GM12864 (cell line): ENCODE results near the gene UBAP2L.

Source experiments
- DNase-seq: peaks from one replicate; pipeline ENCODE4 v3.0.0-alpha.2; 2011; ENCODE audit warnings: low read depth
- H3K4me3 ChIP-seq: 2 replicates; pipeline ENCODE4 v1.5.1; 2011; ENCODE audit warnings: mild to moderate bottlenecking, low read depth, low read length, control low read depth
- TF ChIP-seq, protein P1 (sequence below): IDR thresholded peaks from 2 replicates; pipeline ENCODE4 v1.5.1; 2011; ENCODE audit warnings: low read depth, mild to moderate bottlenecking, moderate library complexity, low read length, control low read depth, inconsistent platforms; ENCODE audit errors: missing control alignments

Gene UBAP2L

DNA sequence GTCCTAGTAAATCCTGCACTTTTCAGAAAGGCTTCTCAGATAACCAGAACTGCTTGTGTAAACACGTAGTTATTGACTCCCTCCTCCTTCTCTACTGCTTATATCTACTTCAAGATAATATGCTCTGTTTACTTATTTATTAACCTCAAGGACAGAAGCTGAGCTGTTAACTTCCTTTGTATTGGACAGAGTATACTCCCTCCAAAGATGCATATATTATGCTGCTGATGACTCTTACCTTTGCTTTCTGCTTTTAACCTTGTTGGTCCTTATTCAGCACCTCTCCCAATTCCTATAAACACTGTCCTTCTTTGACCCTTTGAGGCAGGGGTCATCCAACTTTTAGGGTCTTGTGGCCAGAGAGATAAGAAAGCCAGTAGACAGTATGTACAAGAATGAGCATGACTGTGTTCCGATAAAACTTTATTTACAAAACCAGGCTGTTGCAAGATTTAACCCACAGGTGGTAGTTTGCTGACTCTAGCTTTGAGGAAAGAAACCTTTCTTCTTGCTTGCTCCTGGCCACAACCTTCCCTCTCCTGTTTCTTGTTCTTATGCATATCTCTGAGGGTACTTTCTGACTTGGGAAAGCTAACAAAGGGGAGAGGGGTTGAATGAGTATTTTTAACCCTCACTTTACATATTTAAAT is 33.8 kb upstream of the UBAP2L start:
- TF ChIP-seq, protein P1, sequence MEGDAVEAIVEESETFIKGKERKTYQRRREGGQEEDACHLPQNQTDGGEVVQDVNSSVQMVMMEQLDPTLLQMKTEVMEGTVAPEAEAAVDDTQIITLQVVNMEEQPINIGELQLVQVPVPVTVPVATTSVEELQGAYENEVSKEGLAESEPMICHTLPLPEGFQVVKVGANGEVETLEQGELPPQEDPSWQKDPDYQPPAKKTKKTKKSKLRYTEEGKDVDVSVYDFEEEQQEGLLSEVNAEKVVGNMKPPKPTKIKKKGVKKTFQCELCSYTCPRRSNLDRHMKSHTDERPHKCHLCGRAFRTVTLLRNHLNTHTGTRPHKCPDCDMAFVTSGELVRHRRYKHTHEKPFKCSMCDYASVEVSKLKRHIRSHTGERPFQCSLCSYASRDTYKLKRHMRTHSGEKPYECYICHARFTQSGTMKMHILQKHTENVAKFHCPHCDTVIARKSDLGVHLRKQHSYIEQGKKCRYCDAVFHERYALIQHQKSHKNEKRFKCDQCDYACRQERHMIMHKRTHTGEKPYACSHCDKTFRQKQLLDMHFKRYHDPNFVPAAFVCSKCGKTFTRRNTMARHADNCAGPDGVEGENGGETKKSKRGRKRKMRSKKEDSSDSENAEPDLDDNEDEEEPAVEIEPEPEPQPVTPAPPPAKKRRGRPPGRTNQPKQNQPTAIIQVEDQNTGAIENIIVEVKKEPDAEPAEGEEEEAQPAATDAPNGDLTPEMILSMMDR: no peak
- H3K4me3 ChIP-seq: no peak overlapping the region
- DNase-seq: no peak

DNA sequence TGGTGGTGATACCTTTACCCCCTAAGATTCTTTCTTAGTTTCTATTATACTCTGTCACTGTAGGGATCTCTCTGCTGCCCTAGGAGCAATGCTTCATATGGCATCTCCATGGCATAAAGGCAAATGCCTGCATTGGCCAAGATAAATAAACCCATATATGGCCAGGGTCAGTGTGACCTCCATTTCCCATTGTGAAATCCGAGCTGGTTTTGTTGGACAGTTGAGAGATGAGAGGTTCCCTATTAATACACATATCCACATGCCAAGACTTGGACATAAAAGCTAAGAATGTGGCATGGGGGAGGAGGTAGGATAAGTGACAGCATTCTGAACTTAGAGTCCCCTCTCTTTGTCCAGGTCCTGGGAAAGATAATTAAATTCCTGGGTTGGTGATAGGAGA is 30.2 kb upstream of the UBAP2L start:
- no peak overlapping the region for H3K4me3 ChIP-seq
- TF ChIP-seq, protein P1: no peak
- DNase-seq: no peak

GRCh38 chr1:154191990-154192461 is 28.7 kb upstream of the UBAP2L start, which contains the start of gene TPM3:
TSS of gene TPM3 (minus strand) at chr1:154192100. CDS start at chr1:154192018, 82 bp downstream.
- no peak for DNase-seq
- H3K4me3 ChIP-seq: no peak within 1 kb of the TSS
- TF ChIP-seq, protein P1: no peak

DNA sequence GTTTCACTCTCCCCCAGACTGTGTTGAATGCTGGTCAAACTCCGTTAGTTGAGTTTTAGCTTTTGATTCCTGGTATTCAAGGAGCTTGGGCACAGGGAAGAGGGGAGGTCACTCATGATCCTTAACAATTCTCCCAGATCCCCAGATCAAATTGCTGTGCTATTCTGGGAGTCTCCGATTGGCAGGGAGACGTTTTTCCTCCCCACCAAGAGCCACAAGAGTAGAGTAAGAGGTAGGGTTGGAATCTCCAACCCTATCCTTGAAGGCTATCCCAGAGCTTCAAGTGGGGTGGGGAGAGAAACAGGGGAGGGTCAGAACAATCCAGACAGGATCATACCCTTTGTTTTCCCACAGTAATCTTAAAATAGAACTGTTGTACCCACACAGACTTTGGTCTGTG is 28.3 kb upstream of the UBAP2L start:
- TF ChIP-seq, protein P1: no peak
- no peak for DNase-seq

GRCh38 chr1:154193821-154194220 is 26.9 kb upstream of the UBAP2L start:
- TF ChIP-seq, protein P1: no peak
- H3K4me3 ChIP-seq: no peak overlapping the region
- no peak for DNase-seq

More for the DNA sequence above, 28.3 kb upstream of the UBAP2L start:
- no peak overlapping the region for H3K4me3 ChIP-seq

- TF ChIP-seq, protein P1: peak; percentile 60
- H3K4me3 ChIP-seq: no peak overlapping the region
- DNase-seq: no peak
Measured at GRCh38 chr1:154198756-154199562, 21.8 kb upstream of the UBAP2L start.
